HepG2 (cell line): Measurements from ENCODE around the gene TIAM2. TPM values are rescaled to one million over a fixed set of nuclear protein-coding genes. Genes with fewer than 3 reads are reported as not detected.

ENCODE experiments used
- ATAC-seq: fragments of 200-7000 bp; cut with Tn5 transposase; 3 replicates; pipeline ENCODE4 v1.9.1; 2020; ENCODE audit warnings: mild to moderate bottlenecking, moderate library complexity
- BruUV-seq: library from RNA; stranded (reverse); fragments of 400-500 nt; replicated peaks from 2 replicates; lab custom pipeline; 2021; lab: Mats Ljungman, UMichigan
- CTCF ChIA-PET: fragments of 300-600 bp; formaldehyde crosslinking; extraction: SDS; loops from one replicate; lab custom pipeline; 2021; ENCODE audit warnings: low total read pairs, inconsistent platforms, low intra/inter-chr PET ratio; lab: Yijun Ruan, JAX
- POLR2A ChIA-PET: fragments of 350-600 bp; sonication (Branson Sonifier 250); formaldehyde crosslinking; loops from one replicate; lab custom pipeline; 2020; ENCODE audit warnings: antibody characterized with exemption, inconsistent platforms; lab: Yijun Ruan, JAX
- DNase-seq: peaks from one replicate; pipeline ENCODE4 v3.0.0-alpha.2; 2015; ENCODE audit warnings: low spot score
- FAIRE-seq: peaks from 3 replicates; lab custom pipeline; 2011; peaks lifted over from hg19 to GRCh38; lab: Jason Lieb, UNC
- H2AFZ ChIP-seq: one replicate; pipeline ENCODE4 v1.6.1; 2011; ENCODE audit warnings: low read length, inconsistent platforms
- H3K27ac ChIP-seq: fragments of 300-600 bp; 3 replicates; pipeline ENCODE4 v1.8.0; 2011; ENCODE audit warnings: mixed run types, mild to moderate bottlenecking, mixed read lengths, low read length, inconsistent platforms; ENCODE audit not compliant: insufficient read depth; ENCODE audit errors: extremely low read length
- H3K27me3 ChIP-seq, 2 experiments: fragments of 200-600 bp in 1 of 2; 2 replicates in 1 of 2; 3 replicates in 1 of 2; pipeline versions ENCODE4 v1.6.0 to v1.8.0; 2011; ENCODE audit warnings: low read length in 2 of 2, mild to moderate bottlenecking in 2 of 2, moderate library complexity in 2 of 2, inconsistent platforms in 1 of 2; ENCODE audit not compliant: insufficient read depth in 2 of 2, control insufficient read depth in 1 of 2
- H3K36me3 ChIP-seq, 2 experiments: fragments of 200-600 bp in 1 of 2; replicated peaks in 1 of 2; 2 replicates in 1 of 2; 3 replicates in 1 of 2; pipeline versions ENCODE4 v1.5.1 to v1.8.0; 2011; ENCODE audit warnings: low read length in 2 of 2, inconsistent platforms in 1 of 2; ENCODE audit not compliant: insufficient read depth in 2 of 2, control insufficient read depth in 1 of 2
- H3K4me1 ChIP-seq: 2 replicates; pipeline ENCODE4 v1.5.1; 2012; ENCODE audit warnings: low read length, inconsistent platforms; ENCODE audit not compliant: insufficient read depth
- H3K4me2 ChIP-seq: 2 replicates; pipeline ENCODE4 v1.6.0; 2011; ENCODE audit warnings: low read depth, low read length, inconsistent platforms
- H3K4me3 ChIP-seq, 3 experiments: fragments of 200-600 bp in 1 of 3; sonication (generic), shearing (Covaris generic) in 1 of 3; replicated peaks in 1 of 3; 2 replicates each; pipeline ENCODE4 v1.5.1; 2011 to 2016; ENCODE audit warnings: low read length in 3 of 3, inconsistent platforms in 2 of 3, low read depth in 2 of 3, mild to moderate bottlenecking in 2 of 3, control low read depth in 1 of 3, mixed read lengths in 1 of 3; ENCODE audit not compliant: insufficient read depth in 1 of 3
- H3K79me2 ChIP-seq: one replicate; pipeline ENCODE4 v1.6.1; 2011; ENCODE audit warnings: low read length, inconsistent platforms; ENCODE audit not compliant: insufficient read depth
- H3K9ac ChIP-seq: 2 replicates; pipeline ENCODE4 v1.6.0; 2011; ENCODE audit warnings: mild to moderate bottlenecking, low read depth, low read length, inconsistent platforms; ENCODE audit not compliant: insufficient read depth
- H3K9me3 ChIP-seq: 2 replicates; pipeline ENCODE4 v1.5.1; 2012; ENCODE audit warnings: mild to moderate bottlenecking, low read length
- H4K20me1 ChIP-seq: 2 replicates; pipeline ENCODE4 v1.6.0; 2011; ENCODE audit warnings: inconsistent platforms, mild to moderate bottlenecking, low read length, moderate library complexity; ENCODE audit not compliant: insufficient read depth
- LCORL ChIP-seq, 2 experiments: fragments of 450-650 bp in 1 of 2; sonication (generic) in 1 of 2; formaldehyde crosslinking in 1 of 2; IDR thresholded peaks; 2 replicates each; pipeline versions ENCODE4 v1.5.0 to v1.6.1; 2017 to 2020; ENCODE audit warnings: antibody characterized with exemption in 1 of 2, missing genetic modification reagents in 1 of 2
- MXD1 ChIP-seq: sonication (generic); formaldehyde crosslinking; IDR thresholded peaks from 2 replicates; pipeline ENCODE4 v1.4.0; 2020; ENCODE audit warnings: mild to moderate bottlenecking, missing genetic modification reagents
- REST ChIP-seq, 2 experiments: IDR thresholded peaks; 2 replicates each; pipeline ENCODE4 v1.6.1; 2011 to 2012; ENCODE audit warnings: low read length in 2 of 2, borderline replicate concordance in 1 of 2, low read depth in 1 of 2, mild to moderate bottlenecking in 1 of 2, moderate library complexity in 1 of 2
- TRIM24 ChIP-seq: sonication (generic); formaldehyde crosslinking; IDR thresholded peaks from 2 replicates; pipeline ENCODE4 v1.8.0; 2022; ENCODE audit warnings: mild to moderate bottlenecking, missing genetic modification reagents
- ZNF839 ChIP-seq: sonication (generic); formaldehyde crosslinking; IDR thresholded peaks from 2 replicates; pipeline ENCODE4 v1.4.0; 2020; ENCODE audit warnings: missing genetic modification reagents, mild to moderate bottlenecking, borderline replicate concordance
- WGBS: methylation state at CpG from one replicate; pipeline ENCODE4 v1.1.6; 2017; ENCODE audit warnings: low lambda C conversion rate; 5-methylcytosine and 5-hydroxymethylcytosine counted together
- in situ Hi-C: cut with HindIII; loops from 2 replicates; pipeline ENCODE4 v1.10.0; 2017; ENCODE audit warnings: low pct_unique_long_range_greater_than_20kb; ENCODE audit not compliant: extremely low pct_ligation_motif_present
- intact Hi-C: fragments of 100-400 bp; cut with micrococcal nuclease; formaldehyde crosslinking; loops from one replicate; pipeline ENCODE4 v1.10.0; 2022; ENCODE audit not compliant: unreplicated experiment
- polyA plus RNA-seq, 8 experiments: library from polyadenylated mRNA; depleted of rRNA in 3 of 8; stranded (reverse) in 7 of 8; unstranded in 1 of 8; fragments of >200 nt; fragmentation: Illumina TruSeq in 4 of 8; extraction: Trizol in 4 of 8; gene quantifications; 2 replicates each; pipeline versions ENCODE4 v1.2.1 to v1.2.3, GENCODE V29; 2011 to 2016; ENCODE audit warnings: low read depth in 4 of 8, missing spikeins in 1 of 8, mixed read lengths in 1 of 8; ENCODE audit not compliant: insufficient read depth in 1 of 8
- total RNA-seq, 5 experiments: library from RNA; depleted of rRNA; stranded (reverse); fragments of >200 nt; fragmentation: Illumina TruSeq; extraction: Trizol; gene quantifications; 2 replicates each; pipeline ENCODE4 v1.2.3, GENCODE V29; 2016; ENCODE audit warnings: low read depth in 1 of 5

The TIAM2 gene
- total and polyA plus RNA-seq, 2 of the 13 experiments (the other 11 are each of a cell fraction or from before 2014, with no cell fraction given): 4.1 to 4.5 TPM

DNA sequence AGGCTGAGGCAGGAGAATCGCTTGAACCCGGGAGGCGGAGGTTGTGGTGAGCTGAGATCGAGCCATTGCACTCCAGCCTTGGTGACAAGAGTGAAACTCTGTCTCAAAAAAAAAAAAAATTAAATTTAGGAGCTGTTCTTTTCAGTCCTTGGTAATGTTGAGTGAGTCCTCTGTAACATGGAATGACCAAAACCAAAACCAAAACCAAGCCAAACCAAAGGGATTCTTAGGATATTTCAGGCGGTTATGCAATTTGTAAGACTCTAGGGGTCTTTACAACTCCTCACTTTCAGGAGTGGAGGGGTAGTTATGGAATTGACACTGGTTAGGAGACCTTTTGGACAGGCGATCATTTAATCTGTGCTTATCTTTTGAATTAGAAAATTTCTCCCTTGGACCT lies 15.8 kb downstream of the TIAM2 start:
- no peak overlapping the region for H3K9ac ChIP-seq
- no peak overlapping the region for H3K27ac ChIP-seq
- DNase-seq (no peak), ATAC-seq (no peak), FAIRE-seq (no peak)
- H3K36me3 ChIP-seq: no peaks in the 10 kb centered on the region
- WGBS: 80% methylated on average over 6 of the region's 6 CpGs
- ChIA-PET CTCF (no interaction called here), POLR2A (no interaction called here)
- no peak overlapping the region for H2AFZ ChIP-seq
- H3K9me3 ChIP-seq: no peaks in the 10 kb centered on the region
- H3K4me2 ChIP-seq: no peak overlapping the region
- no peaks in the 10 kb centered on the region for H3K79me2 ChIP-seq
- intact Hi-C loops: no loop called here
- BruUV-seq: no TSS peak
- in situ Hi-C loops: no loop called here
- peaks cover 17% of the 10 kb centered on the region for H3K4me1 ChIP-seq
- no peaks in the 10 kb centered on the region for H3K27me3 ChIP-seq
- H4K20me1 ChIP-seq: no peaks in the 10 kb centered on the region
- H3K4me3 ChIP-seq: no peak overlapping the region
- no peak for TF ChIP-seq MXD1 (CRISPR knock-in tag)
- TF ChIP-seq ZNF839 (CRISPR knock-in tag): no peak
- no peak for TF ChIP-seq TRIM24 (CRISPR knock-in tag)
- TF ChIP-seq REST (IDR thresholded peaks at IDR 0.05; ENCODE audit: borderline replicate concordance in 1 of 2, low read depth in 1 of 2, low read length in 2 of 2): no peak
- TF ChIP-seq LCORL (IDR thresholded peaks at IDR 0.05): no peak
- no peak for TF ChIP-seq LCORL (CRISPR knock-in tag; IDR thresholded peaks at IDR 0.05)
